Stimulated activated memory B cell treated with anti-CD40 and anti-IgM and Interleukin-4, amounts not matched to agents 10 μg/mL and 1 μg/mL and 100 μg/mL, for 72 hours (primary cell): ENCODE data around the gene ADAM10.
A peak's percentile ranks its signal among the peaks of the same experiment; 100 is the strongest.

Source experiments
- ATAC-seq: fragments of 150-1000 bp; cut with Tn5 transposase; 2 replicates; pipeline ENCODE4 v1.10.0; 2021
- H3K27ac Mint-ChIP-seq: one replicate; pipeline ENCODE4 v1.8.0; 2022; ENCODE audit warnings: mild to moderate bottlenecking, mixed read lengths
- H3K27me3 Mint-ChIP-seq: one replicate; pipeline ENCODE4 v1.8.0; 2022; ENCODE audit warnings: mixed read lengths
- H3K36me3 Mint-ChIP-seq: one replicate; pipeline ENCODE4 v1.8.0; 2022; ENCODE audit warnings: mixed read lengths
- H3K4me1 Mint-ChIP-seq: one replicate; pipeline ENCODE4 v1.8.0; 2022; ENCODE audit warnings: mixed read lengths
- H3K4me3 Mint-ChIP-seq: one replicate; pipeline ENCODE4 v1.8.0; 2022; ENCODE audit warnings: mild to moderate bottlenecking, moderate library complexity, mixed read lengths
- H3K9me3 Mint-ChIP-seq: one replicate; pipeline ENCODE4 v1.8.0; 2022; ENCODE audit warnings: mixed read lengths

The ADAM10 gene

GRCh38 chr15:58602823-58603222 is 146.7 kb downstream of the ADAM10 start:
- no peaks in the 10 kb centered on the region for H3K27me3 Mint-ChIP-seq
- no peak for ATAC-seq
- H3K4me3 Mint-ChIP-seq: no peak overlapping the region
- no peaks in the 10 kb centered on the region for H3K4me1 Mint-ChIP-seq
- peaks cover 49% of the 10 kb centered on the region for H3K36me3 Mint-ChIP-seq
- H3K27ac Mint-ChIP-seq: no peak overlapping the region
- H3K9me3 Mint-ChIP-seq: no peaks in the 10 kb centered on the region

GRCh38 chr15:58598829-58599210 is 150.7 kb downstream of the ADAM10 start:
- ATAC-seq: no peak
- no peaks in the 10 kb centered on the region for H3K4me1 Mint-ChIP-seq
- H3K27me3 Mint-ChIP-seq: no peaks in the 10 kb centered on the region
- H3K4me3 Mint-ChIP-seq: no peak overlapping the region
- H3K9me3 Mint-ChIP-seq: no peaks in the 10 kb centered on the region
- H3K27ac Mint-ChIP-seq: no peak overlapping the region
- H3K36me3 Mint-ChIP-seq: peaks cover 38% of the 10 kb centered on the region

- Mint-ChIP-seq H3K4me3 (no peak overlapping the region), H3K9me3 (no peaks in the 10 kb centered on the region), H3K36me3 (peaks cover 37% of the 10 kb centered on the region), H3K27ac (no peak overlapping the region), H3K4me1 (no peaks in the 10 kb centered on the region), H3K27me3 (no peaks in the 10 kb centered on the region)
- no peak for ATAC-seq
These were observed 151.3 kb downstream of the ADAM10 start for GRCh38 chr15:58597943-58598828.

GRCh38 chr15:58595516-58596263 is 153.8 kb downstream of the ADAM10 start:
- no peaks in the 10 kb centered on the region for H3K27me3 Mint-ChIP-seq
- no peaks in the 10 kb centered on the region for H3K4me1 Mint-ChIP-seq
- ATAC-seq: no peak
- no peak overlapping the region for H3K4me3 Mint-ChIP-seq
- H3K27ac Mint-ChIP-seq: no peak overlapping the region
- H3K9me3 Mint-ChIP-seq: no peaks in the 10 kb centered on the region
- peaks cover 28% of the 10 kb centered on the region for H3K36me3 Mint-ChIP-seq

GRCh38 chr15:58594898-58595297 is 154.6 kb downstream of the ADAM10 start:
- Mint-ChIP-seq H3K9me3 (no peaks in the 10 kb centered on the region), H3K36me3 (peaks cover 28% of the 10 kb centered on the region), H3K4me1 (no peaks in the 10 kb centered on the region), H3K4me3 (no peak overlapping the region), H3K27me3 (no peaks in the 10 kb centered on the region), H3K27ac (no peak overlapping the region)
- ATAC-seq: no peak

- Mint-ChIP-seq H3K4me3 (no peak overlapping the region), H3K27ac (no peak overlapping the region), H3K36me3 (peaks cover 25% of the 10 kb centered on the region), H3K4me1 (no peaks in the 10 kb centered on the region), H3K27me3 (no peaks in the 10 kb centered on the region), H3K9me3 (no peaks in the 10 kb centered on the region)
- ATAC-seq: no peak
These were observed 155.6 kb downstream of the ADAM10 start for GRCh38 chr15:58593870-58594269.

GRCh38 chr15:58590926-58591325 is 158.6 kb downstream of the ADAM10 start:
- peaks cover 4% of the 10 kb centered on the region for H3K27me3 Mint-ChIP-seq
- ATAC-seq: no peak
- H3K9me3 Mint-ChIP-seq: no peaks in the 10 kb centered on the region
- no peaks in the 10 kb centered on the region for H3K4me1 Mint-ChIP-seq
- H3K36me3 Mint-ChIP-seq: peaks cover 6% of the 10 kb centered on the region
- H3K27ac Mint-ChIP-seq: no peak overlapping the region
- H3K4me3 Mint-ChIP-seq: no peak overlapping the region

GRCh38 chr15:58590236-58590635 is 159.3 kb downstream of the ADAM10 start:
- H3K36me3 Mint-ChIP-seq: peaks cover 6% of the 10 kb centered on the region
- no peak for ATAC-seq
- no peak overlapping the region for H3K27ac Mint-ChIP-seq
- H3K4me3 Mint-ChIP-seq: no peak overlapping the region
- H3K9me3 Mint-ChIP-seq: no peaks in the 10 kb centered on the region
- H3K27me3 Mint-ChIP-seq: peaks cover 11% of the 10 kb centered on the region
- H3K4me1 Mint-ChIP-seq: peaks cover 5% of the 10 kb centered on the region

- H3K9me3 Mint-ChIP-seq: no peaks in the 10 kb centered on the region
- no peak overlapping the region for H3K27ac Mint-ChIP-seq
- no peak for ATAC-seq
- peaks cover 6% of the 10 kb centered on the region for H3K36me3 Mint-ChIP-seq
- H3K27me3 Mint-ChIP-seq: peaks cover 21% of the 10 kb centered on the region
- peaks cover 5% of the 10 kb centered on the region for H3K4me1 Mint-ChIP-seq
- H3K4me3 Mint-ChIP-seq: no peak overlapping the region
These were observed 160.5 kb downstream of the ADAM10 start for GRCh38 chr15:58589047-58589446.

GRCh38 chr15:58588096-58588495 is 161.4 kb downstream of the ADAM10 start:
- Mint-ChIP-seq H3K27ac (no peak overlapping the region), H3K36me3 (no peaks in the 10 kb centered on the region), H3K4me3 (no peak overlapping the region), H3K4me1 (peaks cover 5% of the 10 kb centered on the region), H3K27me3 (peaks cover 31% of the 10 kb centered on the region), H3K9me3 (peaks cover 5% of the 10 kb centered on the region)
- ATAC-seq: peak; percentile 12

- Mint-ChIP-seq H3K4me3 (no peak overlapping the region), H3K9me3 (peaks cover 5% of the 10 kb centered on the region), H3K27ac (no peak overlapping the region), H3K36me3 (no peaks in the 10 kb centered on the region), H3K27me3 (peaks cover 33% of the 10 kb centered on the region), H3K4me1 (peaks cover 5% of the 10 kb centered on the region)
- no peak for ATAC-seq
These were observed 162.0 kb downstream of the ADAM10 start for GRCh38 chr15:58587486-58587885.

GRCh38 chr15:58585693-58586443 is 163.6 kb downstream of the ADAM10 start:
- H3K4me1 Mint-ChIP-seq: peaks cover 5% of the 10 kb centered on the region
- ATAC-seq: no peak
- H3K4me3 Mint-ChIP-seq: no peak overlapping the region
- H3K9me3 Mint-ChIP-seq: peaks cover 5% of the 10 kb centered on the region
- peaks cover 42% of the 10 kb centered on the region for H3K27me3 Mint-ChIP-seq
- H3K27ac Mint-ChIP-seq: no peak overlapping the region
- H3K36me3 Mint-ChIP-seq: no peaks in the 10 kb centered on the region

- no peak for ATAC-seq
- Mint-ChIP-seq H3K4me3 (no peak overlapping the region), H3K27ac (no peak overlapping the region), H3K27me3 (peaks cover 42% of the 10 kb centered on the region), H3K4me1 (peaks cover 5% of the 10 kb centered on the region), H3K9me3 (peaks cover 5% of the 10 kb centered on the region), H3K36me3 (no peaks in the 10 kb centered on the region)
These were observed 164.6 kb downstream of the ADAM10 start for GRCh38 chr15:58584789-58585461.

GRCh38 chr15:58583171-58583908 is 166.2 kb downstream of the ADAM10 start:
- peaks cover 5% of the 10 kb centered on the region for H3K9me3 Mint-ChIP-seq
- H3K36me3 Mint-ChIP-seq: no peaks in the 10 kb centered on the region
- no peak overlapping the region for H3K27ac Mint-ChIP-seq
- H3K27me3 Mint-ChIP-seq: peaks cover 42% of the 10 kb centered on the region
- H3K4me1 Mint-ChIP-seq: peaks cover 5% of the 10 kb centered on the region
- ATAC-seq: no peak
- H3K4me3 Mint-ChIP-seq: no peak overlapping the region
